Omental fat pad (tissue), 4 donors: ENCODE data around the gene MEI1. TPM values are rescaled to one million over a fixed set of nuclear protein-coding genes. Genes with fewer than 3 reads are reported as not detected.
"Not testable (repeated sequence)": the region's sequence is repeated elsewhere in the genome, so short reads cannot be mapped to it uniquely, and the experiment has no call there.

Experiments
- ATAC-seq: fragments of 150-250 bp; one replicate; pipeline ENCODE4 v1.9.1; 2016; ENCODE audit warnings: mild to moderate bottlenecking, moderate library complexity; ENCODE audit not compliant: low FRiP score
- DNase-seq: peaks from one replicate; pipeline ENCODE4 v3.0.0-alpha.2; 2019; ENCODE audit warnings: low spot score
- total RNA-seq, 4 donors: library from RNA; depleted of rRNA; stranded (reverse); fragments of >200 nt; gene quantifications; one replicate each; pipeline ENCODE4 v1.1.0, GENCODE V29; 2016
- TF ChIP-seq, protein P1 (sequence below), 3 donors: fragments of 450-650 bp; IDR thresholded peaks; one replicate each; pipeline ENCODE4 v1.5.1; 2016 to 2017; ENCODE audit warnings: antibody characterized with exemption in 3 of 3, mild to moderate bottlenecking in 3 of 3, moderate library complexity in 2 of 3

The MEI1 gene
- total RNA-seq, 4 donors from 2014 or later = 2.3 to 16.9 (median 2.6) TPM

DNA sequence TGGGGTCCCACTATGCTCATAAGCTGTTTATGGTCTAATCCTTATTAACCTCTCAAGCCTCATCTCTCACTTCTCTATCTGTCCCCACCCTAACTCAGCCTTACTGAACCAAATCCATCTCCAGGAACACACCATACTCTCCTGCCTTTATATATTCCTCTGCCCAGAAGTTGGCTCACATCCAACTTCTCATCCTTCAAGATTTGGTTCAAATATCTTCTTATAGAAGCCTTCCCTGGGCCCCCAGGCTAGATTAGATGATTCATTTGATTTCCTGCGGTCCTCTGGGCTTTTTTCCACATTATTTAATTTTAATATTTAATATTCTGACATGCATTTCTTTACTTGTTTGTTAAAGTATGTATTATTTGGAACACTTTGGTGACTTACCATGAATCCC is 23.2 kb downstream of the MEI1 start:
- TF ChIP-seq, protein P1, sequence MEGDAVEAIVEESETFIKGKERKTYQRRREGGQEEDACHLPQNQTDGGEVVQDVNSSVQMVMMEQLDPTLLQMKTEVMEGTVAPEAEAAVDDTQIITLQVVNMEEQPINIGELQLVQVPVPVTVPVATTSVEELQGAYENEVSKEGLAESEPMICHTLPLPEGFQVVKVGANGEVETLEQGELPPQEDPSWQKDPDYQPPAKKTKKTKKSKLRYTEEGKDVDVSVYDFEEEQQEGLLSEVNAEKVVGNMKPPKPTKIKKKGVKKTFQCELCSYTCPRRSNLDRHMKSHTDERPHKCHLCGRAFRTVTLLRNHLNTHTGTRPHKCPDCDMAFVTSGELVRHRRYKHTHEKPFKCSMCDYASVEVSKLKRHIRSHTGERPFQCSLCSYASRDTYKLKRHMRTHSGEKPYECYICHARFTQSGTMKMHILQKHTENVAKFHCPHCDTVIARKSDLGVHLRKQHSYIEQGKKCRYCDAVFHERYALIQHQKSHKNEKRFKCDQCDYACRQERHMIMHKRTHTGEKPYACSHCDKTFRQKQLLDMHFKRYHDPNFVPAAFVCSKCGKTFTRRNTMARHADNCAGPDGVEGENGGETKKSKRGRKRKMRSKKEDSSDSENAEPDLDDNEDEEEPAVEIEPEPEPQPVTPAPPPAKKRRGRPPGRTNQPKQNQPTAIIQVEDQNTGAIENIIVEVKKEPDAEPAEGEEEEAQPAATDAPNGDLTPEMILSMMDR (IDR thresholded peaks at IDR 0.05) = no peak
- DNase-seq (no peak), ATAC-seq (no peak)

DNA sequence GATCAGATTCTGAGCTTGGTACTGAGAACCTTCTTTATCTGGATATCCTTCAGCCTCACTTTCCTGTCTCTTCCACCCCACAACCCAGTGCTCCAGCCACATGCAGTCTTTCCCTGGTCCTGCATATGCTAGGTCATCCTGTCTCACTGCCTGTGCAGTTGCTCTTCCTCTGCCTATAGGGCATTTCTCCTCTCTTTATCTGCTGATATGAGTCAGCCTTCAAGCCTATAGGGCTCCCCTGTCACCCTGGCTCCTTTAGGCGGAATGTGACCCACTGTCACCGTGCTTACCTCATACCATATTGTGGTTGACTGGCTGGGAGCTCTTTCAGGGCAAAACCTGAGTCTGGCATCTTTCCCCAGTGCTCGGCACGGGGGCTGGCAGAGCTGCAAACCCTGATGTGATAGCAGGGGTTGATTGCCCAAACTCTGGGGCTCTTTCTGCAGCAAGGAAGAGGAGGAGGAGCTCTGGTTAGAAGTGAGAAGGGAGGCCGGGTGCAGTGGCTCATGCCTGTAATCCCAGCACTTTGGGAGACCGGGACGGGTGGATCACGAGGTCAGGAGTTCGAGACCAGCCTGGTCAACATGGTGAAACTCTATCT is 26.3 kb downstream of the MEI1 start:
- ATAC-seq = no peak
- no peak for DNase-seq
- TF ChIP-seq, protein P1 (IDR thresholded peaks at IDR 0.05) = no peak

GRCh38 chr22:41731609-41732008 is 32.3 kb downstream of the MEI1 start:
- ATAC-seq (no peak), DNase-seq (no peak)
- TF ChIP-seq, protein P1 (IDR thresholded peaks at IDR 0.05) = no peak

- DNase-seq (no peak), ATAC-seq (no peak)
- TF ChIP-seq, protein P1 (IDR thresholded peaks at IDR 0.05) = no peak
Measured at GRCh38 chr22:41732096-41732772, 32.9 kb downstream of the MEI1 start.

- not testable (repeated sequence) for ATAC-seq, DNase-seq
Measured at GRCh38 chr22:41733241-41733640, 33.9 kb downstream of the MEI1 start.

- DNase-seq = no peak
- no peak for ATAC-seq
- TF ChIP-seq, protein P1 (IDR thresholded peaks at IDR 0.05) = no peak
Measured at GRCh38 chr22:41739576-41739975, 40.3 kb downstream of the MEI1 start.

- no peak for ATAC-seq
- TF ChIP-seq, protein P1 (IDR thresholded peaks at IDR 0.05) = no peak
- no peak for DNase-seq
Measured at GRCh38 chr22:41742918-41743317, 43.6 kb downstream of the MEI1 start.
